IMR-90 (cell line): ENCODE measurements around the gene AREL1. TPM values are rescaled to one million over a fixed set of nuclear protein-coding genes. Genes with fewer than 3 reads are reported as not detected.

Experiments
- ATAC-seq: fragments of 200-7000 bp; cut with Tn5 transposase; 2 replicates; pipeline ENCODE4 v1.9.1; 2020; ENCODE audit warnings: low read depth, mild to moderate bottlenecking, moderate library complexity
- BruUV-seq: library from RNA; stranded (reverse); fragments of 400-500 nt; replicated peaks from 2 replicates; lab custom pipeline; 2021; lab: Mats Ljungman, UMichigan
- CTCF ChIA-PET: fragments of 300-600 bp; formaldehyde crosslinking; extraction: SDS; loops from one replicate; lab custom pipeline; 2021; ENCODE audit warnings: antibody characterized with exemption; lab: Yijun Ruan, JAX
- POLR2A ChIA-PET: fragments of 300-600 bp; sonication (Branson Sonifier 250); formaldehyde crosslinking; loops from one replicate; lab custom pipeline; 2022; ENCODE audit warnings: antibody characterized with exemption; ENCODE audit not compliant: unreplicated experiment; lab: Charles Lee
- DNase-seq: peaks from one replicate; pipeline ENCODE4 v3.0.0; 2013
- H2AFZ ChIP-seq: replicated peaks from 2 replicates; pipeline ENCODE3; 2013; ENCODE audit warnings: low read length, mild to moderate bottlenecking; ENCODE audit not compliant: poor library complexity
- H2AK5ac ChIP-seq: 2 replicates; pipeline ENCODE4 v1.6.1; 2013; ENCODE audit warnings: low read depth, low read length, inconsistent platforms
- H2AK9ac ChIP-seq: replicated peaks from 2 replicates; pipeline ENCODE3; 2013; ENCODE audit warnings: mild to moderate bottlenecking, low read depth, low read length, moderate library complexity; ENCODE audit not compliant: poor library complexity
- H2BK120ac ChIP-seq: 2 replicates; pipeline ENCODE4 v1.6.1; 2013; ENCODE audit warnings: low read depth, low read length, inconsistent platforms
- H2BK15ac ChIP-seq: 3 replicates; pipeline ENCODE4 v1.6.1; 2013; ENCODE audit warnings: low read depth, low read length, inconsistent platforms
- H2BK20ac ChIP-seq: 2 replicates; pipeline ENCODE4 v1.6.1; 2013; ENCODE audit warnings: low read depth, mild to moderate bottlenecking, inconsistent platforms, low read length, moderate library complexity
- H2BK5ac ChIP-seq: 2 replicates; pipeline ENCODE4 v1.6.1; 2013; ENCODE audit warnings: mild to moderate bottlenecking, low read depth, low read length, inconsistent platforms; ENCODE audit not compliant: poor library complexity, severe bottlenecking
- H3K14ac ChIP-seq: replicated peaks from 2 replicates; pipeline ENCODE4 v1.6.1; 2013; ENCODE audit warnings: low read depth, low read length, inconsistent platforms
- H3K18ac ChIP-seq: 2 replicates; pipeline ENCODE4 v1.6.1; 2013; ENCODE audit warnings: low read depth, low read length, control low read depth
- H3K23ac ChIP-seq: 2 replicates; pipeline ENCODE4 v1.6.1; 2013; ENCODE audit warnings: low read depth, low read length, inconsistent platforms
- H3K27ac ChIP-seq: 2 replicates; pipeline ENCODE4 v1.5.1; 2013; ENCODE audit warnings: mild to moderate bottlenecking, control low read depth, low read length; ENCODE audit not compliant: insufficient read depth
- H3K27me3 ChIP-seq: 2 replicates; pipeline ENCODE4 v1.6.1; 2013; ENCODE audit warnings: low read length; ENCODE audit not compliant: control insufficient read depth, insufficient read depth
- H3K36me3 ChIP-seq: 2 replicates; pipeline ENCODE4 v1.6.1; 2013; ENCODE audit warnings: low read length, mixed read lengths; ENCODE audit not compliant: control insufficient read depth, insufficient read depth
- H3K4ac ChIP-seq: 2 replicates; pipeline ENCODE4 v1.6.1; 2013; ENCODE audit warnings: low read depth, low read length, inconsistent platforms
- H3K4me1 ChIP-seq: 2 replicates; pipeline ENCODE4 v1.6.1; 2013; ENCODE audit warnings: low read length, mixed read lengths; ENCODE audit not compliant: control insufficient read depth, insufficient read depth
- H3K4me2 ChIP-seq: 2 replicates; pipeline ENCODE4 v1.6.1; 2013; ENCODE audit warnings: low read depth, mild to moderate bottlenecking, control low read depth, low read length, moderate library complexity
- H3K4me3 ChIP-seq: 2 replicates; pipeline ENCODE4 v1.5.1; 2013; ENCODE audit warnings: low read depth, mild to moderate bottlenecking, control low read depth, low read length, moderate library complexity; ENCODE audit not compliant: insufficient read depth
- H3K56ac ChIP-seq: 2 replicates; pipeline ENCODE4 v1.6.1; 2013; ENCODE audit warnings: low read length, inconsistent platforms; ENCODE audit not compliant: insufficient read depth; ENCODE audit errors: extremely low read depth
- H3K79me1 ChIP-seq, 2 experiments: 2 replicates each; pipeline ENCODE4 v1.6.1; 2013; ENCODE audit warnings: low read length in 2 of 2, inconsistent platforms in 1 of 2, low read depth in 1 of 2
- H3K9ac ChIP-seq: 2 replicates; pipeline ENCODE4 v1.6.1; 2013; ENCODE audit warnings: low read depth, low read length, control low read depth
- H3K9me1 ChIP-seq: 2 replicates; pipeline ENCODE4 v1.6.1; 2013; ENCODE audit warnings: low read length, inconsistent platforms; ENCODE audit not compliant: insufficient read depth
- H3K9me3 ChIP-seq: 2 replicates; pipeline ENCODE4 v1.6.1; 2013; ENCODE audit warnings: low read length; ENCODE audit not compliant: control insufficient read depth, insufficient read depth
- H4K20me1 ChIP-seq: 2 replicates; pipeline ENCODE4 v1.6.1; 2013; ENCODE audit warnings: low read length, inconsistent platforms; ENCODE audit not compliant: insufficient read depth
- H4K5ac ChIP-seq: 2 replicates; pipeline ENCODE4 v1.6.1; 2013; ENCODE audit warnings: mild to moderate bottlenecking, low read depth, low read length, control low read depth
- H4K8ac ChIP-seq, 2 experiments: 2 replicates each; pipeline ENCODE4 v1.6.1; 2013; ENCODE audit warnings: low read depth in 2 of 2, low read length in 2 of 2, control low read depth in 1 of 2, inconsistent platforms in 1 of 2
- H4K91ac ChIP-seq: 2 replicates; pipeline ENCODE4 v1.6.1; 2013; ENCODE audit warnings: low read depth, low read length, inconsistent platforms; ENCODE audit not compliant: insufficient read depth
- BHLHE40 ChIP-seq: fragments of 150-350 bp; IDR thresholded peaks from 2 replicates; pipeline ENCODE4 v1.6.1; 2016; ENCODE audit warnings: mild to moderate bottlenecking, low read depth, low read length
- CEBPB ChIP-seq: IDR thresholded peaks from 2 replicates; pipeline ENCODE4 v1.6.1; 2012; ENCODE audit warnings: low read depth, low read length, improper control_type of control experiment
- ELK1 ChIP-seq: fragments of 150-350 bp; IDR thresholded peaks from 2 replicates; pipeline ENCODE4 v1.6.1; 2016; ENCODE audit warnings: low read depth, mild to moderate bottlenecking, low read length, moderate library complexity, borderline replicate concordance
- FOS ChIP-seq: fragments of 150-350 bp; IDR thresholded peaks from 2 replicates; pipeline ENCODE4 v1.6.1; 2016; ENCODE audit warnings: low read depth, low read length
- MAFK ChIP-seq: IDR thresholded peaks from 2 replicates; pipeline ENCODE4 v1.6.1; 2012; ENCODE audit warnings: low read depth, low read length, improper control_type of control experiment
- MAZ ChIP-seq: IDR thresholded peaks from 2 replicates; pipeline ENCODE4 v1.6.1; 2012; ENCODE audit warnings: low read depth, mild to moderate bottlenecking, low read length, improper control_type of control experiment, moderate library complexity, borderline replicate concordance
- NFE2L2 ChIP-seq: fragments of 150-350 bp; IDR thresholded peaks from 2 replicates; pipeline ENCODE4 v1.6.1; 2016; ENCODE audit warnings: low read depth, mild to moderate bottlenecking, low read length
- RAD21 ChIP-seq: IDR thresholded peaks from 2 replicates; pipeline ENCODE4 v1.6.1; 2012; ENCODE audit warnings: low read length, improper control_type of control experiment
- RCOR1 ChIP-seq: IDR thresholded peaks from 2 replicates; pipeline ENCODE4 v1.6.1; 2012; ENCODE audit warnings: mild to moderate bottlenecking, low read length, improper control_type of control experiment; ENCODE audit not compliant: insufficient replicate concordance
- RFX5 ChIP-seq: IDR thresholded peaks from 2 replicates; pipeline ENCODE4 v1.8.0; 2012; ENCODE audit warnings: low read depth, mild to moderate bottlenecking, low read length, moderate library complexity
- USF2 ChIP-seq: fragments of 150-350 bp; IDR thresholded peaks from 2 replicates; pipeline ENCODE4 v1.6.1; 2017; ENCODE audit warnings: mild to moderate bottlenecking, antibody characterized with exemption, low read length, low read depth
- WGBS, 2 experiments: methylation state at CpG; one replicate each; pipeline versions ENCODE4 v1.1.5 to v1.1.7; 2013; ENCODE audit warnings: missing lambda C conversion rate in 2 of 2; ENCODE audit not compliant: insufficient read length in 1 of 2; ENCODE audit errors: extremely low coverage in 2 of 2; 5-methylcytosine and 5-hydroxymethylcytosine counted together
- dilution Hi-C: fragments of 300-500 bp; cut with HindIII; formaldehyde crosslinking; loops from one replicate; pipeline ENCODE4 v1.14.3; 2018; ENCODE audit warnings: low sequenced_read_pairs; ENCODE audit not compliant: unreplicated experiment
- in situ Hi-C: fragments of 300-500 bp; cut with MboI; formaldehyde crosslinking; loops from 3 replicates; pipeline ENCODE4 v1.14.3; 2019; ENCODE audit warnings: low sequenced_read_pairs, inconsistent platforms, mixed read lengths
- intact Hi-C: fragments of 100-400 bp; cut with micrococcal nuclease; formaldehyde crosslinking; loops from 2 replicates; pipeline ENCODE4 v1.10.0; 2022
- polyA plus RNA-seq, 3 experiments: library from polyadenylated mRNA; depleted of rRNA; stranded (reverse); fragments of >200 nt; gene quantifications; 2 replicates each; pipeline ENCODE4 v1.2.3, GENCODE V29; 2012; ENCODE audit warnings: low replicate concordance in 1 of 3
- total RNA-seq: library from RNA; depleted of rRNA; stranded (reverse); fragments of >200 nt; gene quantifications from 2 replicates; pipeline ENCODE4 v1.2.3, GENCODE V29; 2012

The AREL1 gene
- total and polyA plus RNA-seq, 2 of the 4 experiments (the other 2 are of a cell fraction), result 30.0 to 39.3 TPM

GRCh38 chr14:74645756-74646470, 67.0 kb downstream of the AREL1 start:
- 77% methylated on average over 6 of the region's 13 CpGs; no CpG with 5 or more reads in 1 of the 2 experiments for WGBS, 2 experiments
- Histone ChIP-seq H2BK20ac (no peak overlapping the region), H3K9me3 (no peaks in the 10 kb centered on the region), H3K27ac (no peak overlapping the region), H4K91ac (no peak overlapping the region), H3K4ac (no peak overlapping the region; the same call in 1 of the 2 replicates), H3K27me3 (no peaks in the 10 kb centered on the region), H2BK5ac (no peak overlapping the region), H2AK9ac (peak overlapping the region; percentile 18), H2AFZ (peak overlapping the region; percentile 28), H3K4me2 (no peak overlapping the region), H2AK5ac (peak overlapping the region; percentile 16), H3K4me3 (no peak overlapping the region), H4K20me1 (no peaks in the 10 kb centered on the region), H3K23ac (no peak overlapping the region), H2BK120ac (no peak overlapping the region), H3K9me1 (peaks cover 23% of the 10 kb centered on the region), H3K9ac (no peak overlapping the region), H3K56ac (no peak overlapping the region), H4K5ac (no peak overlapping the region), H3K4me1 (peaks cover 32% of the 10 kb centered on the region), H3K36me3 (no peaks in the 10 kb centered on the region), H3K14ac (no peak overlapping the region), H4K8ac (no peak overlapping the region), H3K18ac (no peak overlapping the region), H3K79me1 (0 out of 4 replicates have a peak, but pooled peaks cover 0 to 4% of the 10 kb centered on the region in 2 experiments), H2BK15ac (no peak overlapping the region)
- dilution Hi-C loops, result no loop called here
- CTCF ChIA-PET, result no interaction called here
- TF ChIP-seq RFX5 (no peak), MAZ (no peak), CEBPB (no peak), BHLHE40 (no peak), RCOR1 (no peak), MAFK (no peak), NFE2L2 (no peak), USF2 (no peak), ELK1 (no peak), RAD21 (no peak), FOS (no peak)
- intact Hi-C loops, result no loop called here
- ATAC-seq, result no peak
- DNase-seq, result no peak
- in situ Hi-C loops, result no loop called here
- POLR2A ChIA-PET, result no interaction called here
- BruUV-seq, result no TSS peak
